T-helper 2 cell treated with Interferon-gamma antibody and Interleukin-4, amounts not matched to agents 5 μg/mL and 100 μg/mL, for 36 hours (primary cell): Measurements from ENCODE around the gene SLC27A3.
"Not testable (repeated sequence)": the region's sequence is repeated elsewhere in the genome, so short reads cannot be mapped to it uniquely, and the experiment has no call there.

Experiments used
- DNase-seq: peaks from one replicate; pipeline ENCODE4 v3.0.0; 2021; ENCODE audit warnings: low spot score
- H3K27ac Mint-ChIP-seq: one replicate; pipeline ENCODE4 v1.8.0; 2021; ENCODE audit warnings: mild to moderate bottlenecking, mixed read lengths
- H3K27me3 Mint-ChIP-seq: one replicate; pipeline ENCODE4 v1.8.0; 2021; ENCODE audit warnings: low read depth, mixed read lengths
- H3K36me3 Mint-ChIP-seq: one replicate; pipeline ENCODE4 v1.8.0; 2021; ENCODE audit warnings: low read depth, mixed read lengths
- H3K4me1 Mint-ChIP-seq: one replicate; pipeline ENCODE4 v1.8.0; 2021; ENCODE audit warnings: low read depth, mixed read lengths
- H3K4me3 Mint-ChIP-seq: one replicate; pipeline ENCODE4 v1.8.0; 2022; ENCODE audit warnings: mild to moderate bottlenecking, moderate library complexity, mixed read lengths
- H3K9me3 Mint-ChIP-seq: one replicate; pipeline ENCODE4 v1.8.0; 2021; ENCODE audit warnings: mixed read lengths

Gene SLC27A3

GRCh38 chr1:153782648-153783047 is 7.4 kb downstream of the SLC27A3 start:
- not testable (repeated sequence) for DNase-seq, H3K4me1 Mint-ChIP-seq, H3K9me3 Mint-ChIP-seq, H3K27me3 Mint-ChIP-seq, H3K36me3 Mint-ChIP-seq
- Mint-ChIP-seq H3K27ac (peak overlapping the region; percentile 70), H3K4me3 (peak overlapping the region; percentile 87)

DNA sequence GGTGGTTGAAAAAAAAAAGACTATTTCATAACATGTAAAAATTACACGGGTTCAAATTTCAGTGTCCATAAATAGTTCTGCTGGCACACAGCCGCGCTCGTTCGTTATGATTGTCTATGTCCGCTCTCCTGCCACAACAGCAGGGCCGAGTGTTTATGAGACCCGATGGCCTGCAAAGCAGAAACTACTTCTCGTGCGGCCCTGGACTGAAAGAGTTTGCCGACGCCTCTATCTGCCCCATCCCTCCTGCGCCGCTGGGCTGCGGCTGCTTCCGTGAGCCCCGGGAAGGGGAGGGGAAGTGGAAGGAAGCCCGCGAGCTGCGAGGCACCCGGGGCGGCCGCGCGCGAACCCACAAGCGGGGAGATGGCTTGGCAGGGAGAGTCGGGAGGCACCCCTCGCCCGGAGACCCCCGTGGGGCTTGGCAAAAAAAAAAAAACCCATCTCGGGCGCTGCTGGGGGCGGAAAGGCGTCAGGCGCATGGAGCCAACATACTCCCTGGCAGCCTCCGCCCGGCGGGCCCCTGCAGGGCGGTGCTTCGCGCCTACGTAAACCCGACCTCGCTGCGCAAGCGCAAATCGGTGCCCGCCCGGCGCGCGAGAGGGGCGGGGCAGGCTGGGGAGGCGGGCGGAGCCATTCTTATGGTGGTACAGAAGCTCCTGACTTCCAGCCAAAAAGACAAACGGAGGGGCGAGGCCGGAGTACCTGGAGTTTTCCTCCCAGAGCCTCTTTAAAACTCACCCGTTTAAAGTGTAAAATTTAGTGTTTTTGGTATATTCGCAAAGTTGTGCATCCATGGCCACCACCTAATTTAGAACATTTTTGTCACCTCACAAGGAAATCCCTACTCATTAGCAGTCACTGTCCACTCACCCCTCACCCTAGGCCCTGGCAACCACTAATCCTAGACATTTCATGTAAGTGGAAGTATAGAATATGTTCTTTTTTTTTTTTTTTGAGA is 8.3 kb downstream of the SLC27A3 start:
- Mint-ChIP-seq H3K4me1 (peaks cover 10% of the 10 kb centered on the region), H3K27ac (peak overlapping the region; percentile 95), H3K27me3 (no peaks in the 10 kb centered on the region), H3K9me3 (no peaks in the 10 kb centered on the region), H3K4me3 (peak overlapping the region; percentile 87), H3K36me3 (no peaks in the 10 kb centered on the region)
- peak; percentile 91 for DNase-seq

- Mint-ChIP-seq H3K27ac (no peak overlapping the region), H3K9me3 (no peaks in the 10 kb centered on the region), H3K4me3 (no peak overlapping the region), H3K4me1 (peaks cover 27% of the 10 kb centered on the region), H3K27me3 (no peaks in the 10 kb centered on the region), H3K36me3 (no peaks in the 10 kb centered on the region)
- no peak for DNase-seq
Measured at GRCh38 chr1:153786038-153786790, 11.0 kb downstream of the SLC27A3 start.

- peak overlapping the region; percentile 59 for H3K4me3 Mint-ChIP-seq
- H3K9me3 Mint-ChIP-seq, result no peaks in the 10 kb centered on the region
- H3K27ac Mint-ChIP-seq, result peak overlapping the region; percentile 88
- no peak for DNase-seq
- H3K27me3 Mint-ChIP-seq, result no peaks in the 10 kb centered on the region
- no peaks in the 10 kb centered on the region for H3K36me3 Mint-ChIP-seq
- H3K4me1 Mint-ChIP-seq, result peaks cover 31% of the 10 kb centered on the region
Measured at GRCh38 chr1:153789478-153790034, 14.3 kb downstream of the SLC27A3 start.

DNA sequence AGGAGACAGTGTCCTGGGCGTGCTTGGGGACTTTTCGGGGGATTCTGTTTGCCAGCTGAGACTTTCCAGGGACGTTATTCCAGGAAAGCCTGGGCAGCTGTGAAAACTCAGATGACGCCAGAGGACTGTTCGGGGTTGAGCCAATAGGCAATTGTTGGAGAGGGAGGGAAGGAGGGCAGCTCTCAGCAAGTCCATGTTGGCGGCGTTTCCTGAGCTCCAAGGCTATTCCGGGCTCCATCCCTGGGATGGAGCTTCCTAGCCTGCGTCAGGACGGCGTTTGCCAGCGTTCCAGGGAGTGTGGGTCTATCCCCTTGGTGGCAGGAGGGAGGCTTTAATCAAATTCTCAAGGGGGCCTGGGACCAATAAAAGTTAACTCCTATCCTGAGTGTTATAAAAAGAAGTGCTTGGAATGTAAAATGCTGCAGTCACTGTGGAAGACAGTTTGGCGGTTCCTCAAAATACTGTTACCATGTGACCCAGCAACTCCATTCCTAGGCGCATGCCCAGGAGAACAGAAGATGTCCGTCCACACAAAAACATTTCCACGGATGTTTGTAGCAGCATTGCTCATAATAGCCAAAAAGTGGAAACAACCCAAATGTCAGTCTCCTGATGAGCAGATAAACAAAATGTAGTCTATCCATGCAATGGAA is 15.2 kb downstream of the SLC27A3 start:
- H3K9me3 Mint-ChIP-seq, result no peaks in the 10 kb centered on the region
- peaks cover 29% of the 10 kb centered on the region for H3K4me1 Mint-ChIP-seq
- peak overlapping the region; percentile 88 for H3K27ac Mint-ChIP-seq
- H3K4me3 Mint-ChIP-seq, result peak overlapping the region; percentile 59
- DNase-seq, result no peak
- H3K36me3 Mint-ChIP-seq, result no peaks in the 10 kb centered on the region
- H3K27me3 Mint-ChIP-seq, result no peaks in the 10 kb centered on the region

- peak; percentile 48 for DNase-seq
- H3K4me1 Mint-ChIP-seq, result peaks cover 29% of the 10 kb centered on the region
- H3K27me3 Mint-ChIP-seq, result no peaks in the 10 kb centered on the region
- H3K36me3 Mint-ChIP-seq, result no peaks in the 10 kb centered on the region
- no peaks in the 10 kb centered on the region for H3K9me3 Mint-ChIP-seq
- peak overlapping the region; percentile 88 for H3K27ac Mint-ChIP-seq
- peak overlapping the region; percentile 59 for H3K4me3 Mint-ChIP-seq
Measured at GRCh38 chr1:153790966-153791647, 15.9 kb downstream of the SLC27A3 start.

- Mint-ChIP-seq H3K27ac (peak overlapping the region; percentile 88), H3K27me3 (no peaks in the 10 kb centered on the region), H3K36me3 (no peaks in the 10 kb centered on the region), H3K9me3 (no peaks in the 10 kb centered on the region), H3K4me1 (peaks cover 33% of the 10 kb centered on the region), H3K4me3 (peak overlapping the region; percentile 59)
- peak; percentile 57 for DNase-seq
Measured at GRCh38 chr1:153791648-153792253, 16.5 kb downstream of the SLC27A3 start.

GRCh38 chr1:153792631-153793041 is 17.4 kb downstream of the SLC27A3 start:
- Mint-ChIP-seq H3K27ac (no peak overlapping the region), H3K4me1 (peaks cover 38% of the 10 kb centered on the region), H3K4me3 (no peak overlapping the region), H3K27me3 (no peaks in the 10 kb centered on the region), H3K9me3 (no peaks in the 10 kb centered on the region), H3K36me3 (no peaks in the 10 kb centered on the region)
- DNase-seq, result no peak

GRCh38 chr1:153793261-153793972 is 18.2 kb downstream of the SLC27A3 start:
- peaks cover 39% of the 10 kb centered on the region for H3K4me1 Mint-ChIP-seq
- no peaks in the 10 kb centered on the region for H3K27me3 Mint-ChIP-seq
- H3K36me3 Mint-ChIP-seq, result no peaks in the 10 kb centered on the region
- no peaks in the 10 kb centered on the region for H3K9me3 Mint-ChIP-seq
- DNase-seq, result no peak
- no peak overlapping the region for H3K27ac Mint-ChIP-seq
- H3K4me3 Mint-ChIP-seq, result no peak overlapping the region

DNA sequence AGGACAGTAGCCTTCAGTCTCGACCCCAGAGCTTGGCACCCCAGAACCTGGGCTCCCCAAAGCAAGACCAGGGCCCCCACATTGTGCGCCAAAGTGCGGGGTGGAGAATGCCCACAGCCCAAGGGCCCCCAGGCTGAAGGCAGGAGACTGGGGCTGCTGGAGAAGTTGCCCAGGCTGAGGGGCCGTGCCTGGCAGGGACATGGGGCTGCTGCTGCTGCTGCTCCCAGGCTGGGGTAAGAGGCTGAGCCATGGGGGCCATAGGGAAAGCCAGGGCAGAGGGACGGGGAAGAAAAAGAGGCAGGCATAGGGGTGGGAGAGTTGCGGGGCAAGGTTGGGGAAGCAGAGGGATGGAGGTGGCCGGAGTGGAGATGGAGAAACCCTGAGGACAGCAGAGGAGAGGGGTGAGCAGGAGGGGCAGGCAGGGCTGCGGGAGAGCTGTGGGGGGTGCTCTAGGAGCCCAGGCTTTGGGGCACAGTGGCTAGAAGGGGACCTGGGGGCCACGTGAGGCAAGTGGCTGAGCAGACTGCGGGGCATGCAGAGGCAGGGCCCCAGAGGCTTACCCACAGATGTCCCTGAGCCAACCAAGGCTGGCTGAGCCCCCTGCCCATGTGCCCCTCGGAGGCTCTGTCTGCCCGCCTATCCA is 18.9 kb downstream of the SLC27A3 start:
- H3K36me3 Mint-ChIP-seq, result no peaks in the 10 kb centered on the region
- no peaks in the 10 kb centered on the region for H3K9me3 Mint-ChIP-seq
- H3K4me1 Mint-ChIP-seq, result peaks cover 39% of the 10 kb centered on the region
- H3K27ac Mint-ChIP-seq, result no peak overlapping the region
- H3K27me3 Mint-ChIP-seq, result no peaks in the 10 kb centered on the region
- DNase-seq, result no peak
- H3K4me3 Mint-ChIP-seq, result no peak overlapping the region

DNA sequence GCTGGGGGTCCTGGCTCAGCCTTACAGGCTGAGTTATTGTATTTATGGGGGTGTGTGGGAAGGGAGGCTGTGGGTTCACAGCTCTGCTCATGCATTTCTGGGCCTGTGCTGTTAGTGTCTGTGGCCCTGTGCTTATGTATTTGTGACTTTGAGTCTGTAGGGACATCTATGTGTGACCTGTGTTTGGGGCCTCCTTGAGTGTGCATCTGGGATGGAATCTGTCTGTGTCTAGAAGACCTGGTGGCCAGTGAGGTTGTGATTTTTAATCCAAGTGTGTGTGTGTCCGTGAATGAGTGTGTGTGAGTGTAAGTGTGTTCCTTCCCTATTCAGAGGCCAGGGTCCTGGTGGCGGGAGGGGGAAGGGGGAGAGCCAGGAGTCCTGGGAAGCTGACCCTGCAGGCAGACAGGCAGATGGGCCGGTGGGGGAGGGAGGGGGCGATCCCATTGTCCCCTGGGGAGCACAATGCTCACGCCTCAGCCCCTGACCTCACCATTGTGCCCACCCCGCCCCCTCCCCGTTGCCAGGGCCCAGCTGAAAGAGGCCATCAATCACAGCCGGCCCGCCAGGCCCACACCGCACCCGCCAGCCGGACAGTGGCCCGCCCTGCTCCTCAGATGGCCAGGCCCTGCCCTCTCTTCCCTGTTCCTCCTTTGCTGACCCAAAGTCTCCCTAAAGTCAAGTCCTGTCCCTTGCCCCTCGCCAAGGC is 19.6 kb downstream of the SLC27A3 start:
- Mint-ChIP-seq H3K4me3 (no peak overlapping the region), H3K4me1 (peaks cover 36% of the 10 kb centered on the region), H3K36me3 (no peaks in the 10 kb centered on the region), H3K27me3 (no peaks in the 10 kb centered on the region), H3K27ac (no peak overlapping the region), H3K9me3 (no peaks in the 10 kb centered on the region)
- no peak for DNase-seq
